ENCODE measurements around the gene ZBTB39. TPM values are rescaled to one million over a fixed set of nuclear protein-coding genes. Genes with fewer than 3 reads are reported as not detected.

Gene ZBTB39
- polyA plus RNA-seq, 1 of the 3 experiments (the other 2 are of a cell fraction), result 3.7 TPM

GRCh38 chr12:56954958-56955355, 51.4 kb downstream of the ZBTB39 start (continued):
- TF ChIP-seq USF2 (IDR thresholded peaks at IDR 0.05; ENCODE audit: borderline replicate concordance, low read depth, low read length) (no peak), POLR2AphosphoS5 (IDR thresholded peaks at IDR 0.05; ENCODE audit: low read depth, low read length) (no peak), ZBTB33 (IDR thresholded peaks at IDR 0.05; ENCODE audit: borderline replicate concordance, low read depth) (no peak), GABPA (IDR thresholded peaks at IDR 0.05; ENCODE audit: low read depth) (no peak)

GRCh38 chr12:56954057-56954957, 52.0 kb downstream of the ZBTB39 start:
- Histone ChIP-seq H3K79me2 (ENCODE audit: insufficient read depth) (no peaks in the 10 kb centered on the region), H2AFZ (ENCODE audit: low read depth) (no peak overlapping the region), H3K4me3 (ENCODE audit: low read depth in 2 of 2, low read length in 1 of 2) (no peak overlapping the region), H3K4me2 (no peak overlapping the region), H3K27me3 (ENCODE audit: insufficient read depth) (peaks cover 6% of the 10 kb centered on the region; the same call in 1 of the 2 replicates), H4K20me1 (ENCODE audit: insufficient read depth) (no peaks in the 10 kb centered on the region), H3K9me3 (no peaks in the 10 kb centered on the region), H3K9ac (no peak overlapping the region), H3K4me1 (ENCODE audit: control insufficient read depth in 1 of 2, insufficient read depth in 2 of 2, low read depth in 1 of 2, low read length in 1 of 2) (peaks cover 0 to 2% of the 10 kb centered on the region in 2 experiments; a peak in 1 of 4 replicates), H3K36me3 (replicated peaks in 1 of 2; ENCODE audit: control insufficient read depth in 1 of 2, insufficient read depth in 2 of 2, low read length in 1 of 2) (no peaks in the 10 kb centered on the region), H3K9me2 (no peaks in the 10 kb centered on the region), H3K27ac (ENCODE audit: low read depth in 2 of 2, low read length in 1 of 2) (no peak overlapping the region), H3F3A (replicated peaks; ENCODE audit: insufficient read depth) (no peaks in the 10 kb centered on the region)
- no peak for TF ChIP-seq USF1 (IDR thresholded peaks at IDR 0.05; ENCODE audit: borderline replicate concordance, low read depth)
- no peak for TF ChIP-seq IRF3 (IDR thresholded peaks at IDR 0.05; ENCODE audit: low read depth, low read length)
- TF ChIP-seq FOXJ3 (CRISPR knock-in tag; IDR thresholded peaks at IDR 0.05), result no peak
- TF ChIP-seq CTCF (IDR thresholded peaks at IDR 0.05), result no peak
- TF ChIP-seq FOSL2 (IDR thresholded peaks at IDR 0.05; ENCODE audit: borderline replicate concordance, low read depth), result no peak
- ChIA-PET POLR2A (no interaction called here), CTCF (interaction anchor here (2.0 kb wide), 1 partner anchor 33 kb away, joined by 9 read pairs; no protein-coding TSS in a partner anchor)
- WGBS (ENCODE audit: low lambda C conversion rate), result 53% methylated on average over 6 of the region's 6 CpGs
- DNase-seq, result no peak

Measured in SK-N-SH (cell line).